Kidney capillary endothelial cell (primary cell): Measurements from ENCODE around the gene TSPAN19.

Source experiments
- DNase-seq: peaks from one replicate; pipeline ENCODE4 v3.0.0-alpha.2; 2018; ENCODE audit warnings: low spot score

Gene TSPAN19

DNA sequence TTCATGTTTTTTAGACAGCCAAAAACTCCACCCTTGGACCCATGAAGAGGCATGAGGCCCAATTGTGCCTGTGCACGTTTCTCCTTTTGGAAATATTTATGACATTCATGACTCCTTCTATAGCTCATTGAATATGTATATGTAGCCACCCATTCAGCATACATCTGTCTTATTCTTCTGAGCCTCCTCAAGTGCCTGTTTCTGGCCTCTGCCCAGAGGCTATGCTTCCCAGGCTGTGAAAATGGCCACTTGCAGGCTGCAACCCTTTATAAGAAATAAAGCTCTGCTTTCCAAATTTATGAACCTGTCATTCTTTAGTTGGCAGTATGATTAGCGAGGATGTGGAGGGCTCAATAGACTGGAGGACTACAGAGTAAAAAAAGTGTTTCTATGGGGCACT, 35.3 kb downstream of the TSPAN19 start:
- DNase-seq = no peak

DNA sequence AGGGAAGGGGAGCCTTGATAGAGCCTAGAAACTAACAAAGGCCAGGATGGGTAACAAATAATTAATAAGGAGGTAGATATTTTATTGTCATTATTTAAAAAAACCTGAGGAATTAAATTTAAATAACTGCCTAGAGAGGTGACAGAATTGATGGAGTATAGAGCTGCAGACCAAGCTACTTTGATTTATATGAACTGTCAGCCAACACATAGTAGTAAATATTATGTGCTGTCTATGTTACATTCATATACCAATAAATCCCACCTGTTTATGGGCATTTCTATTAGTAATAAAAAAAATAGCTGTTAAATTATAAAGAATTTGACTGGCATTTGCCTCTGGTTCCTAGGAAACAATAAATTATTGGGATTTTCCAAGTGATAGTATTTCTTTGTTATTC, 37.7 kb downstream of the TSPAN19 start:
- no peak for DNase-seq

DNA sequence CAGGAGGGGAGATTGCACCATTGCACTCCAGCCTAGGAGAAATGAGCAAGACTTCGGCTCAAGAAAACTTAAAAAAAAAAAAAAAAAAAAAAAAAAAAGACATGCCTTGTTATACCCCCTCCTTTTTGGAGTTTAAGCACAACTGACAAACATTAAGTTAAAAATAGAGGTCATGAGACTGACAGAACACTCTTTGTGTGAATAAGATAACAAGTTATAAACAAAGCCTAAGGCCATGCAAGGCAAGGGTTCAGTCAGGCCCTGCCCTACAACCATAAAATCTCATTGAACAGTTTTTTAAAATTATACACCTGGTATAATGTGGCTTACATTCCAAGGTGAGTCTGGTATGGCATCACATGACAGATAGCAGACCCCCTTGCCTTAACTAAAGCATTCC, 39.3 kb downstream of the TSPAN19 start:
- DNase-seq = no peak

DNA sequence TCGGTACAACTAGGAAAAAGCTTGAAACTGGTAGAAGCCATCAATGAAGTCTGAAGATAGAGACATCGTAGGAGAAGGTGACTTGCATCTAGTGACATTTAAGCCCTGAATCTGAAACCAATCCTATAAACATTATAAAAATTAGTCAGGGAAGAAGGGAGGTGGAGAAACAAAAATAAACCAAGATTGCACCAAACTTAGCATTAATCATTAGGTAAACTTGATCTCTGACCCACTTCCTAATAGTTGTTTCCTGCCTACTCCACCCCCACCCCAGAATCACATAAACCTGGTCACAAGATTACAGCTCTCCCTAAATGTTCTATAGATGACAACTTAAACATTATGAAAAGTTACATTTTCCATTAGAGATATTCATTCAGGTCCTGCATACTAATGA, 40.4 kb downstream of the TSPAN19 start:
- no peak for DNase-seq

DNA sequence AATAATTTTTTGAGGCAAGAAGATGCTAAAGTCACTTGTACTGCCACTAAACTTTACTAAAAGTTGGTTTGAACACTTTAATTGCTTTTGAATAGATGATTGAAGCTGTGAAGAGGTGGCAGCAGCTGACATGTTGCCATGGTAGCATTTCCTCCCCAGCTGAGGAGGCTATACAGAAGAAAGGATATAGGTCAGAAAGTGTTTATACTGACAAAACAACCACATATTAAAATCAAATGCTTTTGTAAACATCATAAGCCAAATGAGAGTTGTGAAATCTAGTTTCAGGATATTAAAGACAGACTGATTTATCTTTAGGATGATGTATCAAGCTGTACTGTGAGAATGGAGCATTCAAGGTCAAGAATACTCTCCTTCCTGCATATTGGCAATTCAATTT, 41.7 kb downstream of the TSPAN19 start:
- no peak for DNase-seq

DNA sequence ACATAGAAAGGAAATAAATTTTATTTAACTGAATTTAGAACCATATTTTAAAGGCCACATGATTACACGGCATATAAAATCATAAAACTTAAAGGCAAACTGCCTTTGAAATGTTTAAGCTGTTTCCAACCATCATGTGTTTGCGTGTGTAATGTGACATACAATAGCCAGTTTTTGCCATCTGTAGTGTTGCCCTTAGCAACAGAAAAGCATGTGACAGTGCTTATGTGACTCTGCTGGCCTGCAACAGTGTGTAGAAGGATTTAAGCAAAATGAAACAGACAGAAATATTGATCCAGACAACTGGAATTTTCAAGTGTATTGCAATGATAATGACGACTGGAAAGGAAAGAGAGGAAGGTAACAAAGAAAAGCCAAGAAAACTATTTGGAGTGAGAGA, 49.5 kb downstream of the TSPAN19 start:
- no peak for DNase-seq

DNA sequence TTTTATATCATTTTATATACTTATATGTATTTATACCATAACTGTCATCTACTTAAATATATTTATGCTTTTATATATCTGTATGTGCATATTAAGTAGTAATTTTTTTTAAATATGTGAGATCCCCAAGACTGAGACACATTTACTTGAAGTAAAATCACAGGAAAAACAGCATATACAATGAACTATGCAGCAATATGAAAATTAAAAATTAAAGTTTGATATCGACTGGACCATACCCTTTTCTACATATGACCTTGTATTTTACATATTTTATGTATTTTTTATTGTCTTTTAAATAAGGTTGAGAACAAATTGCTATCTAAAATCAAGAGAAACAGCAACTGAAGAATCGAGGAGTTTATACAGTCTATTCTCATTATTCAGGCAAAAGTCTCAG, 50.0 kb downstream of the TSPAN19 start:
- no peak for DNase-seq

DNA sequence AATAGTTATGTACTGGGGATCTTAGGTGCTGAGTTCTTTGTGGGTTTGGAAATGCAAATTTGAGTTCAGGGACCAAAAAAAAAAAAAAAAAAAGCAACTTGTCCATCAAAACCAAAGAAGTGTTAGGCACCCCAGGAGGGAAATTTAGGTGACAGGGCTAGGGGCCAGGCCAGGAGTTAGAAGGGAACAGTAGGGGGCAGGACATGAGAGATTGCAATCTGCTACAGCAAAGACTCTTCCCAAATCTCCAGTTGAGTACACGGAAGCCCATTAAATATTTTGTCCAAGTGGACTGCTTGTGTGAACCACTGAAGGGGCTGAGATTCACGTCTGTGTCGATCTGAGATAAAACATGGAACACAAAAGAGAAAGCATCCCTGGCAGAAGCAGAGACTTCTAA, 52.8 kb downstream of the TSPAN19 start:
- DNase-seq = no peak

DNA sequence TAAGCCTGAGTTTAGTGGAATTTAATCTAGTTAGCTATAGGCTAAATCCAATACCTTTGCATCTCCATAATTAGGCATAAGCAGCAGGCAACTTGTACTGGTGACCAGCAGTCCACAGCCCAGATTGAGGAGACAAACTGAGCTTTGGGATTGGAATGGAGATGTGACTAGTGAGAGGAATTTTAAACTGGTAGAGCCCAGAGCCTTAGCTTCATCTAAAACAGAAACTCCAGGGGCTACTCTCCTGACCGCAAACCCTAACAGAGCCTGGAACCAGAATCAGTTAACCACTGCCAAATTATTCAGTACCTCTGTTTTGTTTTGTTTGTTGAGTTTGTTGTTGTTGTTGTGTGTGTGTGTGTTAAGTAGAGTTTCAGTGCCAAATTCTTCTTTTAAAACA, 53.2 kb downstream of the TSPAN19 start:
- no peak for DNase-seq

DNA sequence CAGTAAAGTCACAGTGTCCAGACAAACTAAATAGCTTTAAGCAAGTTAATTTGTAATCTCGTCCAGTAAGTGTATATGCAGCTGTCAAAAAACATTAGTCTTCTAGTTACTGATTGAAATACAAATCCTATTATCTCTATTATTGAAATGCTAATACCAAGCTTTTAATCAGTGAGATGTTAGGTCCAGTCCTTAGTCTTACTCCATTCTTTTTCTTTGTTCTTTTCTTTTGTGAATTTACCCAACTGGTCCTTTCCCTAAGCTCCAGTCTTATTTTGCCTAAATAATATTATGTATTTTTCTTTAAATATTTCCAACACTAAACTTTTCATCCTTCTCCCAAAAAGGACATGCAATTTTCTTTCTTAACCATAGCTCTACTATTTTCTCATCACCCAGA, 57.2 kb downstream of the TSPAN19 start:
- no peak for DNase-seq

DNA sequence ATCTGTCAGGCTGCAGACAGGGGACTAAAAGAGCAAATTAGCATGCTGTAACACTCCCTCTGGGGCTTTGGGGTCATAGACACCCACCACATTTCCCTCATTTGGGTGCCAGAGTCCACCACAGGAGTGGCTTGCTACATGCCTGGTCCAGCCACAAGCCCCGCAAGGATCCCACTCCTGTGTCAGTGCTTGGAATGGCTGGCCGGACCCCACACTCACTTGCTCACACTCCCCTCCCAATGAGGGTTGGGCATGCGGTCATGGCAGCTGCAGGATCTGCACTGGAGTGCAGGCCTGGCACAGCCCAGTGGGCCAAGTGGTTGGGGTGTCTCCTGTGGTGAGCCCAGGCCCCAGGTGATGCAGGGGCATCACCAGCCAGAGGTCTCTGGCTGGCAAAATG, 59.9 kb downstream of the TSPAN19 start:
- no peak for DNase-seq

DNA sequence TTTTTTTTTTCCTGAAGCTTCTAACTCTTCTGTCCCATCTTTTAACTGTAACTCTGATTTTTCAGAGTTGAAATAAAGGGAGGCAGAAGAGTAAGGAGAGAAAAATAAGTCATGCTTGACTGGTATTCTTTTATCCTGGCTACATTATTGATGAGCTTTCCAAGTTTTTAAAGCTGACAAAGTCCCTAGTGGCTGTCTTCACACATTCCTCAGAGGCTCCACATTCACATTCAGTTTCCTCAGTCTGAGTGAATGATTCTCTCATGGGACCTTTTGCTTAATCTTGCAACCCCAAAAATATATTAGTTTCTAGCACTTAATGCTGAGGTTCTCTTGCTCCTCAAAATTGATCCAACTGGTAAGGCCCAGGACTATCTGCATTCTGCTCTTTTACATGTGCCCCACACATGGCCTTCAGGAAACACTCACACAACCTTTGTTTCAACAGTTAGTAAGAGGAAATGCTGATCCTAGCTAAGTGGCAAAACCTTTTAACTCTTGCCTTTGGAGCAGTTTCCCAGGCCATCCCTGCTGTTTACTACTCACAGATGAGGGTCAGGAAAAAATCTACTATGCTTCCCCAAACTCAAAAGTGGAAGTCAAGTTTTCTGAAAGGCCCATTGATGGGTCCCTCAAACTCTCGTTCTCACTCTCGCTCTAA, 61.8 kb downstream of the TSPAN19 start:
- DNase-seq = no peak

DNA sequence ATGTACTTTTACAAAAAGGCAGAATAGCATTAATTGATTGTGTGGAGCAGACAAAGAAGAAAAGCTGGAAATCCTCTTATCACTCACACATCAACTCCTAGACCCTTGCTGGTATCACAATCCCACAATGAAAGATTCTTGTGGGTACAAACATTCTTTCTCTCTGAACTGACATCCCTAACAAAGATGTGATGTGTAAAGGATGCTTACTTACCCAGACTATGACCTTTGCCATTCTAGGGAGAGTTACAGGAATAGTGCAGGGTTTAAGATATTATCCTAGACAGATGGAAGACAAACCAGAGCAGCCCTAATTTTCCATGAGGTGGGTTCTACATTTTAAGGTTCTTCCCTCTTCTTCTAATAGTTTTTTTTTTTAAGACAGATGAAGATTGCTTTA, 63.1 kb downstream of the TSPAN19 start:
- no peak for DNase-seq

DNA sequence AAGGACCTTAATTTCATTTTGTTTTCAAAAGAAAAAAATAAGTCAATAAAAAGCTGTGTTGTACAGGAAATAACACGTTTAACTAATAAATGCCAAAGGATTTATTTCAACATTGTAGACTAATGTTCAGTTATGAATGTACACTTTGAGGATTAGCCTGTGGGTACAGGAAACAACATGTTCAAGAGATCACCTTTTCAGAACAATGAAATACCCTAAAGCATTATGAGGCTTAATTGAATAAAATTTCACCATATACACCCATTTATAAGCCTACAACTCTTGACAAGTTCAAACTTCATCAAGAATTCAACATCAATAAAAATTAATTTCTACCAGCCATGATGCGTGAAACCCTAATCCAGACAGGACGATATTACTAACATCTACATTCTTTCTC, 66.9 kb downstream of the TSPAN19 start:
- DNase-seq = no peak
